B cell (primary cell): ENCODE data around the gene SRGAP1. TPM values are rescaled to one million over a fixed set of nuclear protein-coding genes. Genes with fewer than 3 reads are reported as not detected.

ENCODE experiments used
- ATAC-seq: fragments of 200-7000 bp; cut with Tn5 transposase; one replicate; pipeline ENCODE4 v1.10.0; 2021; ENCODE audit warnings: low read depth, mild to moderate bottlenecking, moderate number of reproducible peaks, moderate library complexity
- CTCF ChIA-PET: fragments of 350-600 bp; sonication (Branson Sonifier 250); formaldehyde crosslinking; loops from one replicate; lab custom pipeline; 2021; ENCODE audit warnings: antibody characterized with exemption, inconsistent platforms; lab: Charles Lee
- POLR2A ChIA-PET: fragments of 350-600 bp; sonication (Branson Sonifier 250); formaldehyde crosslinking; loops from one replicate; lab custom pipeline; 2021; ENCODE audit warnings: antibody characterized with exemption; lab: Charles Lee
- DNase-seq: peaks from one replicate; pipeline ENCODE4 v3.0.0; 2013
- H2AFZ ChIP-seq: 2 replicates; pipeline ENCODE4 v1.6.1; 2012; ENCODE audit warnings: mild to moderate bottlenecking, low read depth, low read length; ENCODE audit not compliant: insufficient read depth, poor library complexity, severe bottlenecking
- H3K27ac ChIP-seq, 2 donors: 1 replicate in 1 of 2; 2 replicates in 1 of 2; pipeline ENCODE4 v1.5.1; 2012 to 2013; ENCODE audit warnings: low read length in 2 of 2, mild to moderate bottlenecking in 2 of 2, moderate library complexity in 1 of 2
- H3K27me3 ChIP-seq, 4 experiments: fragments of 200-600 bp in 1 of 4; sonication (generic) in 1 of 4; replicated peaks in 1 of 4; 1 replicate in 2 of 4; 2 replicates in 2 of 4; pipeline versions ENCODE4 v1.6.1 to v1.7.0; 2013 to 2016; ENCODE audit warnings: low read length in 3 of 4, mild to moderate bottlenecking in 2 of 4, mixed read lengths in 1 of 4, moderate library complexity in 1 of 4; ENCODE audit not compliant: insufficient read depth in 4 of 4, control insufficient read depth in 3 of 4; ENCODE audit errors: control extremely low read depth in 1 of 4
- H3K36me3 ChIP-seq, 2 experiments: replicated peaks in 1 of 2; 1 replicate in 1 of 2; 2 replicates in 1 of 2; pipeline versions ENCODE4 v1.6.1 to v1.7.1; 2013; ENCODE audit warnings: low read length in 1 of 2; ENCODE audit not compliant: insufficient read depth in 2 of 2, control insufficient read depth in 1 of 2; ENCODE audit errors: control extremely low read depth in 1 of 2, extremely low read depth in 1 of 2
- H3K4me1 ChIP-seq, 2 donors: fragments of 200-600 bp in 1 of 2; sonication (generic) in 1 of 2; 1 replicate in 1 of 2; 2 replicates in 1 of 2; pipeline versions ENCODE4 v1.5.1 to v1.6.1; 2013 to 2017; ENCODE audit warnings: low read length in 2 of 2; ENCODE audit not compliant: control insufficient read depth in 2 of 2, insufficient read depth in 2 of 2
- H3K4me2 ChIP-seq: replicated peaks from 2 replicates; pipeline ENCODE3; 2012; ENCODE audit warnings: mild to moderate bottlenecking, low read depth, low read length; ENCODE audit not compliant: poor library complexity, severe bottlenecking
- H3K4me3 ChIP-seq, 5 experiments: fragments of 200-600 bp in 1 of 5; sonication (generic) in 1 of 5; 1 replicate in 3 of 5; 2 replicates in 2 of 5; pipeline versions ENCODE4 v1.5.1 to v1.7.0; 2011 to 2016; ENCODE audit warnings: low read length in 4 of 5, mild to moderate bottlenecking in 4 of 5, low read depth in 2 of 5, control low read depth in 1 of 5, moderate library complexity in 1 of 5; ENCODE audit not compliant: insufficient read depth in 1 of 5; ENCODE audit errors: control extremely low read depth in 1 of 5, extremely low read depth in 1 of 5
- H3K79me2 ChIP-seq: fragments of 200-600 bp; sonication (generic); one replicate; pipeline ENCODE4 v1.6.0; 2016; ENCODE audit warnings: low read length; ENCODE audit not compliant: control insufficient read depth, insufficient read depth
- H3K9ac ChIP-seq: fragments of 200-600 bp; sonication (generic); 2 replicates; pipeline ENCODE4 v1.6.1; 2017; ENCODE audit warnings: mild to moderate bottlenecking, low read length, moderate library complexity
- H3K9me3 ChIP-seq, 3 donors: one replicate each; pipeline versions ENCODE4 v1.6.1 to v1.7.1; 2013; ENCODE audit warnings: low read length in 2 of 3; ENCODE audit not compliant: control insufficient read depth in 2 of 3, insufficient read depth in 1 of 3; ENCODE audit errors: control extremely low read depth in 1 of 3
- H4K20me1 ChIP-seq: 2 replicates; pipeline ENCODE4 v1.6.0; 2012; ENCODE audit warnings: mild to moderate bottlenecking, low read length; ENCODE audit not compliant: insufficient read depth, control insufficient read depth, poor library complexity, severe bottlenecking
- H3K27ac Mint-ChIP-seq: one replicate; pipeline ENCODE4 v1.8.0; 2021; ENCODE audit warnings: mixed read lengths
- H3K27me3 Mint-ChIP-seq: one replicate; pipeline ENCODE4 v1.8.0; 2021; ENCODE audit warnings: mixed read lengths
- H3K4me1 Mint-ChIP-seq: one replicate; pipeline ENCODE4 v1.8.0; 2021; ENCODE audit warnings: mixed read lengths
- H3K4me3 Mint-ChIP-seq: one replicate; pipeline ENCODE4 v1.8.0; 2021; ENCODE audit warnings: mixed read lengths
- H3K9me3 Mint-ChIP-seq: one replicate; pipeline ENCODE4 v1.8.0; 2022; ENCODE audit warnings: mixed read lengths; ENCODE audit not compliant: insufficient read depth
- CTCF ChIP-seq: fragments of 200-600 bp; IDR thresholded peaks from one replicate; pipeline ENCODE4 v1.8.0; 2022; ENCODE audit warnings: antibody characterized with exemption, mild to moderate bottlenecking
- EZH2 ChIP-seq: IDR thresholded peaks from 2 replicates; pipeline ENCODE4 v1.6.1; 2012; ENCODE audit warnings: borderline replicate concordance, low read depth, mild to moderate bottlenecking, moderate library complexity, low read length; ENCODE audit not compliant: insufficient read depth, poor library complexity, severe bottlenecking
- WGBS: methylation state at CpG from one replicate; pipeline ENCODE4 v1.1.5; 2013; ENCODE audit warnings: missing lambda C conversion rate; ENCODE audit not compliant: insufficient coverage; 5-methylcytosine and 5-hydroxymethylcytosine counted together
- intact Hi-C: fragments of 100-400 bp; cut with micrococcal nuclease; formaldehyde crosslinking; loops from one replicate; pipeline ENCODE4 v1.10.0; 2022
- polyA plus RNA-seq: library from polyadenylated mRNA; depleted of rRNA; stranded (reverse); fragments of >200 nt; gene quantifications from 2 replicates; pipeline ENCODE4 v1.2.3, GENCODE V29; 2012
- total RNA-seq, 2 donors: library from RNA; stranded (reverse); fragments of 120-200 nt in 1 of 2; gene quantifications; 1 replicate in 1 of 2; 2 replicates in 1 of 2; pipeline versions ENCODE4 v1.2.3 to v1.2.4, GENCODE V29; 2013 to 2022

Gene SRGAP1
- total and polyA plus RNA-seq, 2 donors (not counting 1 experiment from before 2014, with no cell fraction given), result under 0.01 to 0.22 TPM

GRCh38 chr12:63885401-63885800, 40.9 kb downstream of the SRGAP1 start:
- no peak overlapping the region for H3K27ac Mint-ChIP-seq
- no peak overlapping the region for H3K9ac ChIP-seq
- no peak overlapping the region for H3K4me3 ChIP-seq
- H3K9me3 ChIP-seq, result no peaks in the 10 kb centered on the region
- no peaks in the 10 kb centered on the region for H3K27me3 ChIP-seq
- H3K79me2 ChIP-seq, result no peaks in the 10 kb centered on the region
- no peaks in the 10 kb centered on the region for H3K4me1 ChIP-seq
- TF ChIP-seq EZH2 (no peak), CTCF (no peak)
- peaks cover 9% of the 10 kb centered on the region for H3K27me3 Mint-ChIP-seq
- H2AFZ ChIP-seq, result no peak overlapping the region
- WGBS, result 90% methylated on average over 1 of the region's 2 CpGs
- H3K4me2 ChIP-seq, result no peak overlapping the region
- no peak overlapping the region for H3K4me3 Mint-ChIP-seq
- H3K36me3 ChIP-seq, result no peaks in the 10 kb centered on the region
- ATAC-seq (no peak), DNase-seq (no peak)
- H4K20me1 ChIP-seq, result no peaks in the 10 kb centered on the region
- no peak overlapping the region for H3K27ac ChIP-seq
- H3K4me1 Mint-ChIP-seq, result no peaks in the 10 kb centered on the region
- intact Hi-C loops, result no loop called here
- H3K9me3 Mint-ChIP-seq, result no peaks in the 10 kb centered on the region
- CTCF ChIA-PET, result no interaction called here
- POLR2A ChIA-PET, result no interaction called here

- 93% methylated on average over 5 of the region's 8 CpGs for WGBS
- H3K4me2 ChIP-seq, result no peak overlapping the region
- no peak overlapping the region for H3K4me3 ChIP-seq
- ChIA-PET POLR2A (no interaction called here), CTCF (no interaction called here)
- H3K27me3 ChIP-seq, result no peaks in the 10 kb centered on the region
- Mint-ChIP-seq H3K27me3 (peaks cover 9% of the 10 kb centered on the region), H3K27ac (no peak overlapping the region), H3K4me1 (no peaks in the 10 kb centered on the region), H3K9me3 (no peaks in the 10 kb centered on the region), H3K4me3 (no peak overlapping the region)
- H3K9ac ChIP-seq, result no peak overlapping the region
- intact Hi-C loops, result no loop called here
- no peaks in the 10 kb centered on the region for H3K4me1 ChIP-seq
- H4K20me1 ChIP-seq, result no peaks in the 10 kb centered on the region
- no peak overlapping the region for H3K27ac ChIP-seq
- H3K79me2 ChIP-seq, result no peaks in the 10 kb centered on the region
- TF ChIP-seq EZH2, result no peak
- DNase-seq (no peak), ATAC-seq (no peak)
- H2AFZ ChIP-seq, result no peak overlapping the region
- no peaks in the 10 kb centered on the region for H3K9me3 ChIP-seq
- no peaks in the 10 kb centered on the region for H3K36me3 ChIP-seq
These were observed 44.6 kb downstream of the SRGAP1 start for GRCh38 chr12:63888908-63889635.
